ENCODE data around the gene GK. TPM values are rescaled to one million over a fixed set of nuclear protein-coding genes. Genes with fewer than 3 reads are reported as not detected.
A peak's percentile ranks its signal among the peaks of the same experiment; 100 is the strongest.

The GK gene
- total and polyA plus RNA-seq, 2 experiments from 2014 or later: 10.4 to 15.2 TPM

GRCh38 chrX:30693999-30694650, 40.9 kb downstream of the GK start:
- no peaks in the 10 kb centered on the region for H3K4me1 ChIP-seq (ENCODE audit: insufficient read depth)
- H3K4me3 ChIP-seq: no peak overlapping the region
- H3K36me3 ChIP-seq (ENCODE audit: low read depth): no peaks in the 10 kb centered on the region; the same call in 1 of the 2 replicates
- TF ChIP-seq EZH2phosphoT487 (IDR thresholded peaks at IDR 0.05; ENCODE audit: insufficient read depth, low read depth) (no peak), EZH2 (IDR thresholded peaks at IDR 0.05; ENCODE audit: insufficient read depth, poor library complexity, severe bottlenecking) (no peak)
- H3K27me3 ChIP-seq (replicated peaks; ENCODE audit: insufficient read depth): no peaks in the 10 kb centered on the region
- in situ Hi-C loops (cut with MboI): no loop called here
- H3K9ac ChIP-seq: no peak overlapping the region
- no peaks in the 10 kb centered on the region for H3F3A ChIP-seq (ENCODE audit: insufficient read depth)
- no peaks in the 10 kb centered on the region for H4K20me1 ChIP-seq (ENCODE audit: insufficient read depth)
- WGBS, 2 experiments (ENCODE audit: low coverage in 1 of 2, low lambda C conversion rate in 2 of 2, missing lambda C conversion rate in 2 of 2): 39 to 52% methylated on average over 4 of the region's 4 CpGs
- H3K9me3 ChIP-seq (ENCODE audit: low read depth): no peaks in the 10 kb centered on the region
- H3K27ac ChIP-seq: no peak overlapping the region
- H3K9me2 ChIP-seq (ENCODE audit: insufficient read depth): no peaks in the 10 kb centered on the region
- no peak for DNase-seq
- H3K79me2 ChIP-seq (ENCODE audit: insufficient read depth): no peaks in the 10 kb centered on the region
- H3K4me2 ChIP-seq (ENCODE audit: unreplicated experiment): no peak overlapping the region
- no peak overlapping the region for H2AFZ ChIP-seq

- Histone ChIP-seq H3K36me3 (ENCODE audit: low read depth) (no peaks in the 10 kb centered on the region; the same call in 1 of the 2 replicates), H3K9me3 (ENCODE audit: low read depth) (no peaks in the 10 kb centered on the region), H3K9ac (peak overlapping the region; percentile 45), H3K9me2 (ENCODE audit: insufficient read depth) (no peaks in the 10 kb centered on the region), H3K4me1 (ENCODE audit: insufficient read depth) (peaks cover 10% of the 10 kb centered on the region), H3K27ac (peak overlapping the region; percentile 82), H3F3A (ENCODE audit: insufficient read depth) (0 out of 2 replicates have a peak, but pooled peaks cover 5% of the 10 kb centered on the region), H2AFZ (no peak overlapping the region), H3K4me3 (no peak overlapping the region), H3K79me2 (ENCODE audit: insufficient read depth) (no peaks in the 10 kb centered on the region), H3K27me3 (replicated peaks; ENCODE audit: insufficient read depth) (no peaks in the 10 kb centered on the region), H4K20me1 (ENCODE audit: insufficient read depth) (no peaks in the 10 kb centered on the region), H3K4me2 (ENCODE audit: unreplicated experiment) (peak overlapping the region; percentile 12)
- WGBS, 2 experiments (ENCODE audit: low coverage in 1 of 2, low lambda C conversion rate in 2 of 2, missing lambda C conversion rate in 2 of 2): 4 to 13% methylated on average over 2 of the region's 2 CpGs
- in situ Hi-C loops (cut with MboI): loop anchor here (25.0 kb wide), 1 partner anchor 415 kb away; no protein-coding TSS in a partner anchor
- DNase-seq: peak; percentile 78
- TF ChIP-seq EZH2phosphoT487 (IDR thresholded peaks at IDR 0.05; ENCODE audit: insufficient read depth, low read depth): no peak
- TF ChIP-seq EZH2 (IDR thresholded peaks at IDR 0.05; ENCODE audit: insufficient read depth, poor library complexity, severe bottlenecking): no peak
Measured at GRCh38 chrX:30702736-30703135, 49.5 kb downstream of the GK start.

GRCh38 chrX:30706216-30706775, 53.1 kb downstream of the GK start:
- Histone ChIP-seq H3K27me3 (replicated peaks; ENCODE audit: insufficient read depth) (no peaks in the 10 kb centered on the region), H3K9me3 (ENCODE audit: low read depth) (no peaks in the 10 kb centered on the region), H2AFZ (no peak overlapping the region), H4K20me1 (ENCODE audit: insufficient read depth) (no peaks in the 10 kb centered on the region), H3K4me3 (no peak overlapping the region), H3K4me1 (ENCODE audit: insufficient read depth) (peaks cover 10% of the 10 kb centered on the region), H3K9me2 (ENCODE audit: insufficient read depth) (no peaks in the 10 kb centered on the region), H3K36me3 (ENCODE audit: low read depth) (no peaks in the 10 kb centered on the region), H3K9ac (no peak overlapping the region), H3K4me2 (ENCODE audit: unreplicated experiment) (no peak overlapping the region), H3K27ac (no peak overlapping the region), H3F3A (ENCODE audit: insufficient read depth) (0 out of 2 replicates have a peak, but pooled peaks cover 5% of the 10 kb centered on the region), H3K79me2 (ENCODE audit: insufficient read depth) (no peaks in the 10 kb centered on the region)
- no peak for DNase-seq
- in situ Hi-C loops (cut with MboI): loop anchor here (25.0 kb wide), 1 partner anchor 419 kb away; no protein-coding TSS in a partner anchor
- no peak for TF ChIP-seq EZH2 (IDR thresholded peaks at IDR 0.05; ENCODE audit: insufficient read depth, poor library complexity, severe bottlenecking)
- no peak for TF ChIP-seq EZH2phosphoT487 (IDR thresholded peaks at IDR 0.05; ENCODE audit: insufficient read depth, low read depth)
- 95 to 98% methylated on average over 3 of the region's 3 CpGs for WGBS, 2 experiments (ENCODE audit: low coverage in 1 of 2, low lambda C conversion rate in 2 of 2, missing lambda C conversion rate in 2 of 2)

GRCh38 chrX:30712214-30712613, 59.0 kb downstream of the GK start:
- Histone ChIP-seq H3K9me3 (ENCODE audit: low read depth) (no peaks in the 10 kb centered on the region), H3F3A (ENCODE audit: insufficient read depth) (no peaks in the 10 kb centered on the region), H3K4me1 (ENCODE audit: insufficient read depth) (no peaks in the 10 kb centered on the region), H3K79me2 (ENCODE audit: insufficient read depth) (no peaks in the 10 kb centered on the region), H3K9me2 (ENCODE audit: insufficient read depth) (no peaks in the 10 kb centered on the region), H4K20me1 (ENCODE audit: insufficient read depth) (no peaks in the 10 kb centered on the region), H3K27me3 (replicated peaks; ENCODE audit: insufficient read depth) (no peaks in the 10 kb centered on the region), H3K4me2 (ENCODE audit: unreplicated experiment) (no peak overlapping the region), H2AFZ (no peak overlapping the region), H3K36me3 (ENCODE audit: low read depth) (no peaks in the 10 kb centered on the region), H3K4me3 (no peak overlapping the region), H3K27ac (no peak overlapping the region), H3K9ac (no peak overlapping the region)
- WGBS, 2 experiments (ENCODE audit: low coverage in 1 of 2, low lambda C conversion rate in 2 of 2, missing lambda C conversion rate in 2 of 2): 91 to 100% methylated on average over 1 of the region's 1 CpG
- TF ChIP-seq EZH2phosphoT487 (IDR thresholded peaks at IDR 0.05; ENCODE audit: insufficient read depth, low read depth): no peak
- TF ChIP-seq EZH2 (IDR thresholded peaks at IDR 0.05; ENCODE audit: insufficient read depth, poor library complexity, severe bottlenecking): no peak
- in situ Hi-C loops (cut with MboI): loop anchor here (10.0 to 25.0 kb wide), 2 partner anchors 137 to 425 kb away; partner anchors contain the start of gene TASL
- no peak for DNase-seq

Measured in GM23248 (cell line).